Peyer's patch (tissue), 4 donors: ENCODE measurements around the gene APOBEC2.

ENCODE experiments used
- POLR2A ChIP-seq, 2 donors: fragments of 450-650 bp; IDR thresholded peaks; one replicate each; pipeline ENCODE4 v1.5.1; 2017; ENCODE audit warnings: antibody characterized with exemption in 2 of 2, mild to moderate bottlenecking in 2 of 2, moderate library complexity in 2 of 2
- TF ChIP-seq, protein P1 (sequence below), 6 experiments: fragments of 450-650 bp in 4 of 6; fragments of 200-600 bp in 2 of 6; sonication (generic) in 1 of 6; IDR thresholded peaks; one replicate each; pipeline ENCODE4 v1.5.1; 2017 to 2019; ENCODE audit warnings: antibody characterized with exemption in 6 of 6, mild to moderate bottlenecking in 3 of 6, moderate library complexity in 1 of 6

DNA sequence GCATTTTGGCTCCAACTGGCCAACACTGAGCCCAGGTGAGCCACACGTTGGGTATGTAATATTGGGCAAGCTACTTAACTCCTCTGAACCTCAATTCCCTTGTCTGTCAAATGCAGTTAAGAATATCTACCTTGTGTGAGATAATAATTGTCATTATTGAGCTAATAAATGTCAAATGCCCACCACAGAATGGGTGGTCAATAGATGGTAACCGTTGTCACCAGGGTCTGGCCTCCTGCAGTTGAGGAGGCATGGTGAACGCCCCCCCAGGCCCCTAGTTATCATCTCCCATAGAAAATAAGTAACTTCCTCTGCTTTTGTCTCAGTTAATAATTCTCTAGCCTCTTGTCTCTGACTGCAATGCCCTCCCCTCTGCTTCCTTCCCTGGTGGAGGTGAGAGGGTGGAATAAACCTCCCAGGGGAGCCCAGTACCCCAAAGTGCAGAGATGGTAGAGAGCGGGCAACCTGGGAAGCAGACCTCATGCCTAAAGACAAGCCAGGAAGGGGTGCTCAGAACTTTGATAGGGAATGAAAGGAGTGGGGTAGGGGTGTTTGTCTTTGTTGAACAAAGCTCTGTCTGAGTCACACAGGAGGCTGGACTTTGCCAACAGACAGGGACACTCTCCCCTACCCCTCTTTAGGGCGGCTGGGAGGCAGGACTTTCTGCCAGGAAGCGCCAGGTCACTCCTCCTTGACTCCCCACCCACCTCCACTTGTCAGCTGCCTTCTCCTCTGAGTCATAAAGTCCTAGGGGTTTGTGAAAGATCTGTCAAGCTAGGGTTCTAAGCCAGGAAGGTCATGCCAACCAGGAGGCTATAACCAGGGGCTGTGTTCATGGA, 12.7 kb upstream of the APOBEC2 start:
- TF ChIP-seq, protein P1, sequence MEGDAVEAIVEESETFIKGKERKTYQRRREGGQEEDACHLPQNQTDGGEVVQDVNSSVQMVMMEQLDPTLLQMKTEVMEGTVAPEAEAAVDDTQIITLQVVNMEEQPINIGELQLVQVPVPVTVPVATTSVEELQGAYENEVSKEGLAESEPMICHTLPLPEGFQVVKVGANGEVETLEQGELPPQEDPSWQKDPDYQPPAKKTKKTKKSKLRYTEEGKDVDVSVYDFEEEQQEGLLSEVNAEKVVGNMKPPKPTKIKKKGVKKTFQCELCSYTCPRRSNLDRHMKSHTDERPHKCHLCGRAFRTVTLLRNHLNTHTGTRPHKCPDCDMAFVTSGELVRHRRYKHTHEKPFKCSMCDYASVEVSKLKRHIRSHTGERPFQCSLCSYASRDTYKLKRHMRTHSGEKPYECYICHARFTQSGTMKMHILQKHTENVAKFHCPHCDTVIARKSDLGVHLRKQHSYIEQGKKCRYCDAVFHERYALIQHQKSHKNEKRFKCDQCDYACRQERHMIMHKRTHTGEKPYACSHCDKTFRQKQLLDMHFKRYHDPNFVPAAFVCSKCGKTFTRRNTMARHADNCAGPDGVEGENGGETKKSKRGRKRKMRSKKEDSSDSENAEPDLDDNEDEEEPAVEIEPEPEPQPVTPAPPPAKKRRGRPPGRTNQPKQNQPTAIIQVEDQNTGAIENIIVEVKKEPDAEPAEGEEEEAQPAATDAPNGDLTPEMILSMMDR (IDR thresholded peaks at IDR 0.05): no peak
- TF ChIP-seq POLR2A (IDR thresholded peaks at IDR 0.05): no peak
